GF-D8 (cell line): ENCODE results near the gene SOHLH1.

Experiments
- DNase-seq: peaks from one replicate; lab custom pipeline; 2025; lab: John Stamatoyannopoulos, UW

SOHLH1 gene

GRCh38 chr9:135659252-135659651 lies 40.0 kb downstream of the SOHLH1 start:
- no peak for DNase-seq

GRCh38 chr9:135657416-135657815 lies 41.9 kb downstream of the SOHLH1 start:
- DNase-seq = no peak

DNA sequence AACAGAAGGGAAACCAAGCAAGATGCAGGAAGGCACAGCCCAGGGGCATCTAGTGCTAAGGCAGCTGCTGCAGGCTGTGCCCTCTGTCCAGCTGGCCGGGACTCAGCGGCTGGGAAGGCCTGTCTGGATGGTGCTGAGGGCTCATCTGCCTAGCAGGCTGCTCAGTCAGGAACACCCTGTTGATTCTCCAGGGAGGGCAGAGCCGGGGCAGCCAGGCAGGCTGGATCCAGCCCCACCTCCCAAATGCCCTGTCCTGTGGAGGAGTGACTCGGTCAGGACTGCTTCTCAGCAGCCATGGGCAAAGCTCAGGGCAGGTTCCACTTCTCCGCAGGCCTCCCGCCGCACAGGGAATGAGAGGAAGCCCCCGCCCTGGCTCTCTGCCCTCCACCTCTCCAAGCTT lies 44.0 kb downstream of the SOHLH1 start:
- no peak for DNase-seq

- DNase-seq = no peak
Observed at GRCh38 chr9:135650408-135650807, 48.9 kb downstream of the SOHLH1 start.

GRCh38 chr9:135649508-135649907 lies 49.8 kb downstream of the SOHLH1 start:
- DNase-seq = no peak

DNA sequence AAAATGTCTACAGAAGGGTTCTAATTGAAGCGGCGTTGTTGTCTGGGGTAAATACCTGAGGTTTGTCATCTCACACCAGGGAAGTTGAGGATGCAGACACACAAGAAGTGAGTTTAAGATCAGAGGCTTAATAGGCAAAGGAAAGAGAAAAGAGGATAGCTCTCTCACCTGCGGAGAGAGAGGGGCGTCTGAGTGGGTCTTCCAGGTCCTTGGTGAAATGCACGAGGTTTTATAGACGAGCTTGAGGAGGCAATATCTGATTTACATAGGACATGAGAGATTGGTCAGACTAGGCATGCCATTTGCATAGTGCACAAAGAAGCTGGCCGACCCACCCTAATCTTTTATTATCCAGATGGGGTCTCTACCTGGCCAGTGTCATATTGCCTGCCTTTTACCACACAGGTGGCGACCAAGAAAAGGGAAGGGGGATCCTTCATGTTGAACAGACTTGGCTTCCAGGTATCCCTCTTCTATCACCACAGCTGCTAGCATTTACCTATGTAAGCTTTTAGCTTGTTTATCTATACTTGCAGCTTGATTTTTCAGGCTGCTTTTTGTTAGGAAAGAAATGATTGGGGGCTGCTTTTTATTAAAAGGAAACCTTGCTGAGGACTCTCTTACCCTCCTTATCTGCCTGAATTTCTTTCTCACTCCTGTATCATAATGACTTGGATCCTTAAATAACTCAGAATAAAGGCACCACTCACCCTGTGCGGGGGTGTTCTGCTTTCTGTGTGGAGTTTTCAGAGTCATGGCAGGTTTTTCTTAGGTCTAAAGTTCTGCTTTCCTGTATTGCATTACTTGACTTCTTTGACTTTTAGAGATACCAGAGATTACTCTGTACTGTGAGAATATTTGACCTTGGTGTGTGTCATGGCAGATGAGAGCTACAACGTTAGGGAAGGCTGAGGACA lies 50.5 kb downstream of the SOHLH1 start:
- DNase-seq = no peak

DNA sequence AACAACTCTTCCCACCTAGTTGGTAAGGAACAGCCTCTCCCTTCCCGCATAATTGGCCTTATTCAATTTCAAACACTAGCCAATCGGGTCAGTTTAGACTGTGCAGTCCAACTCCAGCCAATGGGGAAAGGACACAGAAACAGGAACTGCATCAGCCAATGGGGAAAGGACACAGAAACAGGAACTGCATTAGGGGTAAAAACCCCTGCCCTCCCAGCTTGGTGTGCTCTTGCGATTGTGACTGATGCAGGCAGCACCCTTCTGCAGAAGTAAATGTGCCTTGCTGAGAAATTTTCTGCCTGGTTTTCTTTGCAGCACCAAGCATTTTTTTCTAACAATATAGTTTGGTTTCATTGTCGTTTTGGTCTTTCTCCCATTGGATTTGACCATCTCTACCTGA lies 51.4 kb downstream of the SOHLH1 start:
- DNase-seq = no peak

- DNase-seq = no peak
Observed at GRCh38 chr9:135644631-135645218, 54.6 kb downstream of the SOHLH1 start.
